Right lobe of liver (tissue), 4 donors: ENCODE data around the gene ZNF385B.

ENCODE experiments used
- POLR2A ChIP-seq: fragments of 450-650 bp; IDR thresholded peaks from one replicate; pipeline ENCODE4 v1.6.1; 2017; ENCODE audit warnings: antibody characterized with exemption, mild to moderate bottlenecking
- TF ChIP-seq, protein P1 (sequence below), 4 donors: fragments of 200-600 bp in 3 of 4; fragments of 450-650 bp in 1 of 4; IDR thresholded peaks; one replicate each; pipeline versions ENCODE4 v1.5.1 to v1.8.0; 2016 to 2022; ENCODE audit warnings: antibody characterized with exemption in 4 of 4, mild to moderate bottlenecking in 2 of 4
- donor health status: DM: no; HTN: no; CAD: no.
- donor health status: DM: no; HTN: no; CAD: no.
- donor health status: DM: no; HTN: yes; CAD: no.

GRCh38 chr2:179454443-179455171, 406.8 kb downstream of the ZNF385B start:
- TF ChIP-seq, protein P1, sequence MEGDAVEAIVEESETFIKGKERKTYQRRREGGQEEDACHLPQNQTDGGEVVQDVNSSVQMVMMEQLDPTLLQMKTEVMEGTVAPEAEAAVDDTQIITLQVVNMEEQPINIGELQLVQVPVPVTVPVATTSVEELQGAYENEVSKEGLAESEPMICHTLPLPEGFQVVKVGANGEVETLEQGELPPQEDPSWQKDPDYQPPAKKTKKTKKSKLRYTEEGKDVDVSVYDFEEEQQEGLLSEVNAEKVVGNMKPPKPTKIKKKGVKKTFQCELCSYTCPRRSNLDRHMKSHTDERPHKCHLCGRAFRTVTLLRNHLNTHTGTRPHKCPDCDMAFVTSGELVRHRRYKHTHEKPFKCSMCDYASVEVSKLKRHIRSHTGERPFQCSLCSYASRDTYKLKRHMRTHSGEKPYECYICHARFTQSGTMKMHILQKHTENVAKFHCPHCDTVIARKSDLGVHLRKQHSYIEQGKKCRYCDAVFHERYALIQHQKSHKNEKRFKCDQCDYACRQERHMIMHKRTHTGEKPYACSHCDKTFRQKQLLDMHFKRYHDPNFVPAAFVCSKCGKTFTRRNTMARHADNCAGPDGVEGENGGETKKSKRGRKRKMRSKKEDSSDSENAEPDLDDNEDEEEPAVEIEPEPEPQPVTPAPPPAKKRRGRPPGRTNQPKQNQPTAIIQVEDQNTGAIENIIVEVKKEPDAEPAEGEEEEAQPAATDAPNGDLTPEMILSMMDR (IDR thresholded peaks at IDR 0.05): no peak
- TF ChIP-seq POLR2A: no peak
